HepG2 (cell line): ENCODE data around the gene ATG9A. TPM values are rescaled to one million over a fixed set of nuclear protein-coding genes. Genes with fewer than 3 reads are reported as not detected.

ENCODE experiments used
- HNRNPUL1 ChIP-seq: fragments of 200-400 bp; formaldehyde crosslinking; IDR thresholded peaks from 2 replicates; pipeline ENCODE4 v1.6.1; 2017; ENCODE audit warnings: low read depth, mild to moderate bottlenecking, low read length, moderate library complexity
- IRX3 ChIP-seq: sonication (generic); formaldehyde crosslinking; IDR thresholded peaks from 2 replicates; pipeline ENCODE4 v1.8.1; 2023; ENCODE audit warnings: mild to moderate bottlenecking, low read depth, missing genetic modification reagents, borderline replicate concordance
- NCOA1 ChIP-seq: sonication (generic); formaldehyde crosslinking; IDR thresholded peaks from 2 replicates; pipeline ENCODE4 v1.9.0; 2021; ENCODE audit warnings: missing genetic modification reagents
- NCOA2 ChIP-seq: sonication (generic); formaldehyde crosslinking; IDR thresholded peaks from 2 replicates; pipeline ENCODE4 v1.8.0; 2022; ENCODE audit warnings: inconsistent platforms
- NCOR1 ChIP-seq: fragments of 200-600 bp; sonication (generic); IDR thresholded peaks from 2 replicates; pipeline ENCODE4 v1.7.0; 2017; ENCODE audit warnings: antibody characterized with exemption, low read length, borderline replicate concordance
- NR1H2 ChIP-seq: sonication (generic); formaldehyde crosslinking; IDR thresholded peaks from 2 replicates; pipeline ENCODE4 v1.8.1; 2022; ENCODE audit warnings: low read depth, missing genetic modification reagents, borderline replicate concordance
- PCBP2 ChIP-seq: fragments of 200-400 bp; formaldehyde crosslinking; optimal IDR thresholded peaks from 2 replicates; pipeline ENCODE3; 2018; ENCODE audit warnings: low read length, low read depth; ENCODE audit not compliant: poor library complexity, severe bottlenecking
- POLR2A ChIP-seq, 2 experiments: IDR thresholded peaks; 2 replicates each; pipeline ENCODE4 v1.6.1; 2011; ENCODE audit warnings: low read depth in 2 of 2, low read length in 2 of 2, mild to moderate bottlenecking in 1 of 2, moderate library complexity in 1 of 2; ENCODE audit not compliant: insufficient read depth in 1 of 2
- SYNCRIP ChIP-seq: fragments of 200-400 bp; formaldehyde crosslinking; IDR thresholded peaks from 2 replicates; pipeline ENCODE4 v1.6.1; 2018; ENCODE audit warnings: mild to moderate bottlenecking, low read depth, low read length; ENCODE audit not compliant: insufficient read depth
- TP53 ChIP-seq: sonication (generic); formaldehyde crosslinking; conservative IDR thresholded peaks from 2 replicates; pipeline ENCODE4 v1.4.0; 2020; ENCODE audit warnings: missing genetic modification reagents
- WIZ ChIP-seq: sonication (generic); formaldehyde crosslinking; IDR thresholded peaks from 2 replicates; pipeline ENCODE4 v1.5.1; 2020; ENCODE audit warnings: mild to moderate bottlenecking, missing genetic modification reagents
- ZNF225 ChIP-seq: sonication (generic); formaldehyde crosslinking; IDR thresholded peaks from 2 replicates; pipeline ENCODE4 v1.4.0; 2020; ENCODE audit warnings: mild to moderate bottlenecking, missing genetic modification reagents
- ZNF577 ChIP-seq: sonication (generic); formaldehyde crosslinking; IDR thresholded peaks from 2 replicates; pipeline ENCODE4 v1.4.0; 2020; ENCODE audit warnings: mild to moderate bottlenecking, low read depth, missing genetic modification reagents, borderline replicate concordance
- ZNF674 ChIP-seq: sonication (generic); formaldehyde crosslinking; IDR thresholded peaks from 2 replicates; pipeline ENCODE4 v1.5.0; 2020; ENCODE audit warnings: low read depth, mild to moderate bottlenecking, missing genetic modification reagents
- ZNF768 ChIP-seq: sonication (generic); formaldehyde crosslinking; IDR thresholded peaks from 2 replicates; pipeline ENCODE4 v1.4.0; 2020; ENCODE audit warnings: missing genetic modification reagents
- ZSCAN12 ChIP-seq: sonication (generic); formaldehyde crosslinking; IDR thresholded peaks from 2 replicates; pipeline ENCODE4 v1.9.0; 2021; ENCODE audit warnings: mild to moderate bottlenecking, missing genetic modification reagents
- polyA plus RNA-seq, 8 experiments: library from polyadenylated mRNA; depleted of rRNA in 3 of 8; stranded (reverse) in 7 of 8; unstranded in 1 of 8; fragments of >200 nt; fragmentation: Illumina TruSeq in 4 of 8; extraction: Trizol in 4 of 8; gene quantifications; 2 replicates each; pipeline versions ENCODE4 v1.2.1 to v1.2.3, GENCODE V29; 2011 to 2016; ENCODE audit warnings: low read depth in 4 of 8, missing spikeins in 1 of 8, mixed read lengths in 1 of 8; ENCODE audit not compliant: insufficient read depth in 1 of 8
- total RNA-seq, 5 experiments: library from RNA; depleted of rRNA; stranded (reverse); fragments of >200 nt; fragmentation: Illumina TruSeq; extraction: Trizol; gene quantifications; 2 replicates each; pipeline ENCODE4 v1.2.3, GENCODE V29; 2016; ENCODE audit warnings: low read depth in 1 of 5
- TF ChIP-seq, protein P1 (sequence below): sonication (generic); formaldehyde crosslinking; IDR thresholded peaks from 2 replicates; pipeline ENCODE4 v1.4.0; 2020; ENCODE audit warnings: missing genetic modification reagents
- TF ChIP-seq, protein P2 (sequence below): IDR thresholded peaks from 2 replicates; pipeline ENCODE4 v1.6.1; 2016; ENCODE audit warnings: missing compliant biosample characterization, missing genetic modification reagents, borderline replicate concordance
- TF ChIP-seq, protein P3 (sequence below): sonication (generic); formaldehyde crosslinking; IDR thresholded peaks from 2 replicates; pipeline ENCODE4 v1.4.0; 2020; ENCODE audit warnings: mild to moderate bottlenecking, missing genetic modification reagents
- TF ChIP-seq, protein P4 (sequence below): sonication (generic); formaldehyde crosslinking; IDR thresholded peaks from 2 replicates; pipeline ENCODE4 v1.4.0; 2020; ENCODE audit warnings: missing genetic modification reagents

The ATG9A gene
- total and polyA plus RNA-seq, 2 of the 13 experiments (the other 11 are each of a cell fraction or from before 2014, with no cell fraction given) = 35.0 to 131 TPM

DNA sequence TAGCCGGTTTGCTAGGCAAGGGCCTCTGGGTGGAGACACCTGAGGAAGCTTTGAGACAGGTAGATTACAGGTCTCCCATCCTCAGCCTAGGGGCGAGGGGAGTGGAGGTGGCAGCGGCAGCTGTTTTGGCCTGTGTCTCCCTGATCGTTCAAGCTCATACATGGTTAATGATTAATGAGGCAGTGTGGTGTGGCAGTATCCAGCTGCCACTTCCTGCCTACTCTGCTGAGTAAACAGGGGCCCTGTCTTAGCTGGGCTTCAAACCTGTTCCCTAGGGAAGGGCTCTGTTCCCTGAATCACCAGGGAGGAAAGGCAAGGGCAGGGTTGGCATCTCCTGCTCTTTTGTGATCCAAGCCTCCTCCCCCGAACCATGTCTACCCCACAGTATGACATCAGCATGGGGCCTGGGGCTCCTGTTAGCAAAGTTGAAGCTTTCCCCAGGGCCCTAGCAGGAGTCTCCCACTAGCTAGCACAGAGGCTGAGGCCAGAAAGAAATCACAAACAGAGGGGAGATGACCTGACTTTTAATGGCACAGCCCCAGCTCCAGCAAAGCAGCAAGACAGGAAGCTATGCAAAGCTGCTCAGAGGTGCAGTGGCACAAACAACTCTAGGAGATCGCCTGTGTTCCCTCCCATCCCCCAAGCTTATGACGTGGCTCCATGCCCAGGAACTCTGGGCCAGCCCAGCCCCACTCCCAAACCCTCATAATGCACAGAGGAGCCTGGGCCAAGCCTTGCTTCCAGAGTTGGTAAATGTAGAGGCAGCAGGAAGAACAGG lies 20.0 kb upstream of the ATG9A start (continued):
- TF ChIP-seq, protein P1, sequence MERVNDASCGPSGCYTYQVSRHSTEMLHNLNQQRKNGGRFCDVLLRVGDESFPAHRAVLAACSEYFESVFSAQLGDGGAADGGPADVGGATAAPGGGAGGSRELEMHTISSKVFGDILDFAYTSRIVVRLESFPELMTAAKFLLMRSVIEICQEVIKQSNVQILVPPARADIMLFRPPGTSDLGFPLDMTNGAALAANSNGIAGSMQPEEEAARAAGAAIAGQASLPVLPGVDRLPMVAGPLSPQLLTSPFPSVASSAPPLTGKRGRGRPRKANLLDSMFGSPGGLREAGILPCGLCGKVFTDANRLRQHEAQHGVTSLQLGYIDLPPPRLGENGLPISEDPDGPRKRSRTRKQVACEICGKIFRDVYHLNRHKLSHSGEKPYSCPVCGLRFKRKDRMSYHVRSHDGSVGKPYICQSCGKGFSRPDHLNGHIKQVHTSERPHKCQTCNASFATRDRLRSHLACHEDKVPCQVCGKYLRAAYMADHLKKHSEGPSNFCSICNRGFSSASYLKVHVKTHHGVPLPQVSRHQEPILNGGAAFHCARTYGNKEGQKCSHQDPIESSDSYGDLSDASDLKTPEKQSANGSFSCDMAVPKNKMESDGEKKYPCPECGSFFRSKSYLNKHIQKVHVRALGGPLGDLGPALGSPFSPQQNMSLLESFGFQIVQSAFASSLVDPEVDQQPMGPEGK (CRISPR knock-in tag) = peak; percentile 61; the same call in 1 of the 2 replicates
- TF ChIP-seq IRX3 (0 out of 2 replicates have a peak, but pooled peaks have one; percentile 42), ZNF768 (CRISPR knock-in tag) (peak; percentile 78; the same call in 1 of the 2 replicates), NCOA2 (CRISPR knock-in tag) (peak; percentile 34; the same call in 1 of the 2 replicates), NR1H2 (CRISPR knock-in tag) (no peak), ZNF577 (no peak), ZNF225 (CRISPR knock-in tag) (peak; percentile 37; the same call in 1 of the 2 replicates), HNRNPUL1 (peak; percentile 90; the same call in 1 of the 2 replicates), POLR2A (IDR thresholded peaks at IDR 0.05; ENCODE audit: insufficient read depth in 1 of 2, low read depth in 2 of 2, low read length in 2 of 2) (0 out of 4 replicates have a peak, but pooled peaks of 1 of the 2 experiments have one; percentile 31), WIZ (CRISPR knock-in tag) (no peak), SYNCRIP (no peak), TP53 (no peak), NCOA1 (CRISPR knock-in tag) (no peak), ZSCAN12 (CRISPR knock-in tag) (no peak), NCOR1 (peak; percentile 29; the same call in 1 of the 2 replicates), ZNF674 (CRISPR knock-in tag) (no peak), PCBP2 (no peak)
- TF ChIP-seq, protein P2, sequence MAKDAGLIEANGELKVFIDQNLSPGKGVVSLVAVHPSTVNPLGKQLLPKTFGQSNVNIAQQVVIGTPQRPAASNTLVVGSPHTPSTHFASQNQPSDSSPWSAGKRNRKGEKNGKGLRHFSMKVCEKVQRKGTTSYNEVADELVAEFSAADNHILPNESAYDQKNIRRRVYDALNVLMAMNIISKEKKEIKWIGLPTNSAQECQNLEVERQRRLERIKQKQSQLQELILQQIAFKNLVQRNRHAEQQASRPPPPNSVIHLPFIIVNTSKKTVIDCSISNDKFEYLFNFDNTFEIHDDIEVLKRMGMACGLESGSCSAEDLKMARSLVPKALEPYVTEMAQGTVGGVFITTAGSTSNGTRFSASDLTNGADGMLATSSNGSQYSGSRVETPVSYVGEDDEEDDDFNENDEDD (CRISPR knock-in tag) = no peak
- TF ChIP-seq, protein P3, sequence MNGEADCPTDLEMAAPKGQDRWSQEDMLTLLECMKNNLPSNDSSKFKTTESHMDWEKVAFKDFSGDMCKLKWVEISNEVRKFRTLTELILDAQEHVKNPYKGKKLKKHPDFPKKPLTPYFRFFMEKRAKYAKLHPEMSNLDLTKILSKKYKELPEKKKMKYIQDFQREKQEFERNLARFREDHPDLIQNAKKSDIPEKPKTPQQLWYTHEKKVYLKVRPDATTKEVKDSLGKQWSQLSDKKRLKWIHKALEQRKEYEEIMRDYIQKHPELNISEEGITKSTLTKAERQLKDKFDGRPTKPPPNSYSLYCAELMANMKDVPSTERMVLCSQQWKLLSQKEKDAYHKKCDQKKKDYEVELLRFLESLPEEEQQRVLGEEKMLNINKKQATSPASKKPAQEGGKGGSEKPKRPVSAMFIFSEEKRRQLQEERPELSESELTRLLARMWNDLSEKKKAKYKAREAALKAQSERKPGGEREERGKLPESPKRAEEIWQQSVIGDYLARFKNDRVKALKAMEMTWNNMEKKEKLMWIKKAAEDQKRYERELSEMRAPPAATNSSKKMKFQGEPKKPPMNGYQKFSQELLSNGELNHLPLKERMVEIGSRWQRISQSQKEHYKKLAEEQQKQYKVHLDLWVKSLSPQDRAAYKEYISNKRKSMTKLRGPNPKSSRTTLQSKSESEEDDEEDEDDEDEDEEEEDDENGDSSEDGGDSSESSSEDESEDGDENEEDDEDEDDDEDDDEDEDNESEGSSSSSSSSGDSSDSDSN (CRISPR knock-in tag) = peak; percentile 65
- TF ChIP-seq, protein P4, sequence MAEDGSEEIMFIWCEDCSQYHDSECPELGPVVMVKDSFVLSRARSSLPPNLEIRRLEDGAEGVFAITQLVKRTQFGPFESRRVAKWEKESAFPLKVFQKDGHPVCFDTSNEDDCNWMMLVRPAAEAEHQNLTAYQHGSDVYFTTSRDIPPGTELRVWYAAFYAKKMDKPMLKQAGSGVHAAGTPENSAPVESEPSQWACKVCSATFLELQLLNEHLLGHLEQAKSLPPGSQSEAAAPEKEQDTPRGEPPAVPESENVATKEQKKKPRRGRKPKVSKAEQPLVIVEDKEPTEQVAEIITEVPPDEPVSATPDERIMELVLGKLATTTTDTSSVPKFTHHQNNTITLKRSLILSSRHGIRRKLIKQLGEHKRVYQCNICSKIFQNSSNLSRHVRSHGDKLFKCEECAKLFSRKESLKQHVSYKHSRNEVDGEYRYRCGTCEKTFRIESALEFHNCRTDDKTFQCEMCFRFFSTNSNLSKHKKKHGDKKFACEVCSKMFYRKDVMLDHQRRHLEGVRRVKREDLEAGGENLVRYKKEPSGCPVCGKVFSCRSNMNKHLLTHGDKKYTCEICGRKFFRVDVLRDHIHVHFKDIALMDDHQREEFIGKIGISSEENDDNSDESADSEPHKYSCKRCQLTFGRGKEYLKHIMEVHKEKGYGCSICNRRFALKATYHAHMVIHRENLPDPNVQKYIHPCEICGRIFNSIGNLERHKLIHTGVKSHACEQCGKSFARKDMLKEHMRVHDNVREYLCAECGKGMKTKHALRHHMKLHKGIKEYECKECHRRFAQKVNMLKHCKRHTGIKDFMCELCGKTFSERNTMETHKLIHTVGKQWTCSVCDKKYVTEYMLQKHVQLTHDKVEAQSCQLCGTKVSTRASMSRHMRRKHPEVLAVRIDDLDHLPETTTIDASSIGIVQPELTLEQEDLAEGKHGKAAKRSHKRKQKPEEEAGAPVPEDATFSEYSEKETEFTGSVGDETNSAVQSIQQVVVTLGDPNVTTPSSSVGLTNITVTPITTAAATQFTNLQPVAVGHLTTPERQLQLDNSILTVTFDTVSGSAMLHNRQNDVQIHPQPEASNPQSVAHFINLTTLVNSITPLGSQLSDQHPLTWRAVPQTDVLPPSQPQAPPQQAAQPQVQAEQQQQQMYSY (CRISPR knock-in tag) = no peak
